Measurements from ENCODE around the gene DUSP28.
"Not testable (repeated sequence)": the region's sequence is repeated elsewhere in the genome, so short reads cannot be mapped to it uniquely, and the experiment has no call there.

DUSP28 gene

GRCh38 chr2:240560084-240560479 is at the start of gene DUSP28:
DUSP28 (plus strand) TSS chr2:240560357; CDS start chr2:240560685, 328 bp downstream.
- peak; percentile 90 for DNase-seq

- DNase-seq = peak; percentile 2
Observed at GRCh38 chr2:240510513-240511210, 49.5 kb upstream of the DUSP28 start.

GRCh38 chr2:240511351-240512108 is 48.6 kb upstream of the DUSP28 start:
- peak; percentile 1 for DNase-seq

- DNase-seq = no peak
Observed at GRCh38 chr2:240512109-240512485, 48.1 kb upstream of the DUSP28 start.

- DNase-seq = peak; percentile 2
Observed at GRCh38 chr2:240512666-240513535, 47.3 kb upstream of the DUSP28 start.

GRCh38 chr2:240513549-240514287 is 46.4 kb upstream of the DUSP28 start:
- peak; percentile 86 for DNase-seq

- DNase-seq = no peak
Observed at GRCh38 chr2:240514631-240515030, 45.5 kb upstream of the DUSP28 start.

- DNase-seq = no peak
Observed at GRCh38 chr2:240517342-240517741, 42.8 kb upstream of the DUSP28 start.

GRCh38 chr2:240518981-240519380 is 41.2 kb upstream of the DUSP28 start:
- no peak for DNase-seq

GRCh38 chr2:240519396-240520129 is 40.6 kb upstream of the DUSP28 start:
- DNase-seq = no peak

GRCh38 chr2:240520130-240520973 is 39.8 kb upstream of the DUSP28 start:
- no peak for DNase-seq

GRCh38 chr2:240520974-240521350 is 39.2 kb upstream of the DUSP28 start:
- no peak for DNase-seq

GRCh38 chr2:240521885-240522284 is 38.3 kb upstream of the DUSP28 start:
- not testable (repeated sequence) for DNase-seq

- no peak for DNase-seq
Observed at GRCh38 chr2:240522406-240522805, 37.8 kb upstream of the DUSP28 start.

- no peak for DNase-seq
Observed at GRCh38 chr2:240523451-240524281, 36.5 kb upstream of the DUSP28 start.

- DNase-seq = no peak
Observed at GRCh38 chr2:240524963-240525718, 35.0 kb upstream of the DUSP28 start.

- no peak for DNase-seq
Observed at GRCh38 chr2:240525802-240526201, 34.4 kb upstream of the DUSP28 start.

GRCh38 chr2:240526521-240526920 is 33.6 kb upstream of the DUSP28 start:
- no peak for DNase-seq

GRCh38 chr2:240527153-240527750 is 32.9 kb upstream of the DUSP28 start:
- no peak for DNase-seq
